Endodermal cell (in vitro differentiated cells): ENCODE data around the gene MICAL3. TPM values are rescaled to one million over a fixed set of nuclear protein-coding genes. Genes with fewer than 3 reads are reported as not detected.
A peak's percentile ranks its signal among the peaks of the same experiment; 100 is the strongest.

Experiments used
- DNase-seq: peaks from one replicate; pipeline ENCODE4 v3.0.0-alpha.2; 2017
- H3K27ac ChIP-seq: 2 replicates; pipeline ENCODE4 v1.5.1; 2013; ENCODE audit warnings: mild to moderate bottlenecking, low read depth, low read length, moderate library complexity
- H3K27me3 ChIP-seq: 2 replicates; pipeline ENCODE4 v1.6.1; 2013; ENCODE audit warnings: mild to moderate bottlenecking, low read length, moderate library complexity; ENCODE audit not compliant: insufficient read depth, control insufficient read depth, poor library complexity, severe bottlenecking
- H3K36me3 ChIP-seq: 2 replicates; pipeline ENCODE4 v1.7.0; 2013; ENCODE audit warnings: mild to moderate bottlenecking, low read length, moderate library complexity; ENCODE audit not compliant: control insufficient read depth, insufficient read depth
- H3K4me1 ChIP-seq: one replicate; pipeline ENCODE4 v1.7.0; 2013; ENCODE audit warnings: low read length; ENCODE audit not compliant: control insufficient read depth, insufficient read depth
- H3K4me3 ChIP-seq: 2 replicates; pipeline ENCODE4 v1.5.1; 2013; ENCODE audit warnings: mild to moderate bottlenecking, low read length, moderate library complexity
- H3K9ac ChIP-seq: 2 replicates; pipeline ENCODE4 v1.6.1; 2013; ENCODE audit warnings: mild to moderate bottlenecking, low read length, moderate library complexity; ENCODE audit not compliant: poor library complexity, severe bottlenecking; ENCODE audit errors: extremely low read depth
- H3K9me3 ChIP-seq: 2 replicates; pipeline ENCODE4 v1.6.1; 2013; ENCODE audit warnings: mild to moderate bottlenecking, low read length, moderate library complexity; ENCODE audit not compliant: control insufficient read depth
- H3K27ac Mint-ChIP-seq: 2 replicates; pipeline ENCODE4 v1.8.0; 2020; ENCODE audit warnings: mixed read lengths
- H3K27me3 Mint-ChIP-seq: 2 replicates; pipeline ENCODE4 v1.8.0; 2021; ENCODE audit warnings: mild to moderate bottlenecking, mixed read lengths; ENCODE audit not compliant: insufficient read depth
- H3K36me3 Mint-ChIP-seq: 2 replicates; pipeline ENCODE4 v1.8.0; 2020; ENCODE audit warnings: low read depth, mixed read lengths
- H3K4me1 Mint-ChIP-seq: 2 replicates; pipeline ENCODE4 v1.8.0; 2020; ENCODE audit warnings: mixed read lengths
- H3K4me3 Mint-ChIP-seq: 2 replicates; pipeline ENCODE4 v1.8.0; 2020; ENCODE audit warnings: mild to moderate bottlenecking, moderate library complexity, mixed read lengths
- H3K9me3 Mint-ChIP-seq: 2 replicates; pipeline ENCODE4 v1.8.0; 2020; ENCODE audit warnings: mild to moderate bottlenecking, mixed read lengths
- CTCF ChIP-seq: fragments of 200-600 bp; sonication (generic); conservative IDR thresholded peaks from 2 replicates; pipeline ENCODE4 v1.5.0; 2021; ENCODE audit warnings: antibody characterized with exemption, mild to moderate bottlenecking
- WGBS, 2 experiments: methylation state at CpG; one replicate each; pipeline versions ENCODE4 v1.1.5 to v1.1.7; 2013; ENCODE audit warnings: missing lambda C conversion rate in 2 of 2, mixed read lengths in 1 of 2; ENCODE audit not compliant: insufficient coverage in 1 of 2, insufficient read length in 1 of 2; 5-methylcytosine and 5-hydroxymethylcytosine counted together
- total RNA-seq, 2 donors: library from RNA; stranded (reverse); fragmentation: NEBNext Ultra II Directional in 1 of 2; extraction: Animal tissue kit (Norgen Biotek cat#: 25700) in 1 of 2; gene quantifications; 2 replicates in 1 of 2; 3 replicates in 1 of 2; pipeline ENCODE4 v1.2.1, GENCODE V29; 2021

Gene MICAL3
- total RNA-seq, 2 donors from 2014 or later, result 42.8 to 48.1 TPM

- TF ChIP-seq CTCF, result no peak
- Mint-ChIP-seq H3K4me3 (no peak overlapping the region), H3K4me1 (peaks cover 19% of the 10 kb centered on the region), H3K27me3 (no peaks in the 10 kb centered on the region), H3K36me3 (peaks cover 2% of the 10 kb centered on the region), H3K27ac (peak overlapping the region; percentile 18), H3K9me3 (no peaks in the 10 kb centered on the region)
- 94 to 98% methylated on average over 5 of the region's 5 CpGs for WGBS, 2 experiments
- H3K27me3 ChIP-seq, result no peaks in the 10 kb centered on the region
- no peak for DNase-seq
- no peak overlapping the region for H3K4me3 ChIP-seq
- no peaks in the 10 kb centered on the region for H3K36me3 ChIP-seq
- H3K4me1 ChIP-seq, result peaks cover 2% of the 10 kb centered on the region
- no peaks in the 10 kb centered on the region for H3K9me3 ChIP-seq
- no peak overlapping the region for H3K27ac ChIP-seq
- H3K9ac ChIP-seq, result no peak overlapping the region
Observed at GRCh38 chr22:17951315-17951714, 73.0 kb downstream of the MICAL3 start.

- Histone ChIP-seq H3K9me3 (no peaks in the 10 kb centered on the region), H3K36me3 (no peaks in the 10 kb centered on the region), H3K27me3 (no peaks in the 10 kb centered on the region), H3K4me3 (no peak overlapping the region), H3K9ac (no peak overlapping the region), H3K27ac (no peak overlapping the region), H3K4me1 (peaks cover 6% of the 10 kb centered on the region)
- Mint-ChIP-seq H3K4me3 (no peak overlapping the region), H3K4me1 (peaks cover 23% of the 10 kb centered on the region), H3K9me3 (no peaks in the 10 kb centered on the region), H3K36me3 (no peaks in the 10 kb centered on the region), H3K27me3 (no peaks in the 10 kb centered on the region), H3K27ac (peak overlapping the region; percentile 18)
- no peak for TF ChIP-seq CTCF
- 85 to 94% methylated on average over 7 to 10 of the region's 10 CpGs for WGBS, 2 experiments
- DNase-seq, result no peak
Observed at GRCh38 chr22:17950651-17951214, 73.6 kb downstream of the MICAL3 start.

GRCh38 chr22:17949642-17950473, 74.5 kb downstream of the MICAL3 start:
- no peak overlapping the region for H3K27ac ChIP-seq
- H3K9me3 ChIP-seq, result no peaks in the 10 kb centered on the region
- TF ChIP-seq CTCF, result no peak
- 92 to 95% methylated on average over 14 of the region's 14 CpGs for WGBS, 2 experiments
- no peaks in the 10 kb centered on the region for H3K36me3 ChIP-seq
- H3K4me3 ChIP-seq, result no peak overlapping the region
- DNase-seq, result no peak
- no peaks in the 10 kb centered on the region for H3K27me3 Mint-ChIP-seq
- peak overlapping the region; percentile 8 for H3K27ac Mint-ChIP-seq
- no peak overlapping the region for H3K9ac ChIP-seq
- no peak overlapping the region for H3K4me3 Mint-ChIP-seq
- H3K4me1 Mint-ChIP-seq, result peaks cover 23% of the 10 kb centered on the region
- peaks cover 6% of the 10 kb centered on the region for H3K4me1 ChIP-seq
- H3K9me3 Mint-ChIP-seq, result no peaks in the 10 kb centered on the region
- H3K27me3 ChIP-seq, result no peaks in the 10 kb centered on the region
- H3K36me3 Mint-ChIP-seq, result no peaks in the 10 kb centered on the region
